Measurements from ENCODE around the gene DSCAML1. TPM values are rescaled to one million over a fixed set of nuclear protein-coding genes. Genes with fewer than 3 reads are reported as not detected.

The DSCAML1 gene
- total and polyA plus RNA-seq, 2 of the 8 experiments (the other 6 are each of a cell fraction or from before 2014, with no cell fraction given) = 0.19 to 0.24 TPM

DNA sequence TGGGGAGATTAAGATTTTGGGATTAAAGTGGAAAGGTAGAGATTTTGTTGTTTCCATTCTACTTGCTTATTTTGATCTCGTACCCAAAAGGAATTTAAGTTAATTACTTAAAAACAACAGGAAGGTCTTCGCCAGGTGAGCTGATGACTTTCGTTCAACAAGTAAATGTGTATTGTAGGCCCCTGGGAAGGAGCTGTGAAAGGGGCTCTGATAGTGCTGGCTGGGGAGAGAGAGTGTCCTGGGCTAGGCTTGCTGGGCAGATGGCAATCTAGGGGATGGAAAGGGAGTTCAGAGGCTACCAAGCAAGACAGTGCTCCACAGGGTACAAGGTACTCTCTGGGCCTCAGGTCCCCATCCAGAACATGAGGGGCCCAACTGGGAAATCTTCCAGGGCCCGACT, 279.9 kb downstream of the DSCAML1 start:
- Histone ChIP-seq H2BK20ac (ENCODE audit: low read length) (no peak overlapping the region), H3K4me3 (ENCODE audit: extremely low read depth in 1 of 4, insufficient read depth in 2 of 4, low read depth in 3 of 4, low read length in 4 of 4) (no peak overlapping the region), H3K23me2 (ENCODE audit: low read depth, low read length) (no peaks in the 10 kb centered on the region; the same call in 1 of the 2 replicates), H2BK5ac (ENCODE audit: low read depth, low read length) (no peak overlapping the region), H3K9ac (replicated peaks in 1 of 4; ENCODE audit: extremely low read depth in 1 of 4, low read depth in 3 of 4, low read length in 3 of 4) (no peak overlapping the region), H4K8ac (ENCODE audit: extremely low read depth, insufficient read depth, low read length) (no peak overlapping the region; the same call in 1 of the 2 replicates), H3K18ac (ENCODE audit: extremely low read depth, low read length) (no peak overlapping the region), H3K79me2 (ENCODE audit: control insufficient read depth in 1 of 2, insufficient read depth in 2 of 2, low read length in 2 of 2) (no peaks in the 10 kb centered on the region), H3K4me2 (ENCODE audit: insufficient read depth in 1 of 2, low read depth in 2 of 2, low read length in 2 of 2) (no peak overlapping the region), H2BK120ac (replicated peaks; ENCODE audit: low read depth, low read length) (no peak overlapping the region), H3K27me3 (replicated peaks in 1 of 4; ENCODE audit: control insufficient read depth in 3 of 4, extremely low read depth in 1 of 4, insufficient read depth in 3 of 4, low read length in 3 of 4) (no peaks in the 10 kb centered on the region), H3K27ac (ENCODE audit: low read depth, low read length) (no peak overlapping the region), H3K36me3 (ENCODE audit: control insufficient read depth in 2 of 4, insufficient read depth in 4 of 4, low read length in 3 of 4) (no peaks in the 10 kb centered on the region), H3K79me1 (ENCODE audit: low read depth, low read length) (no peaks in the 10 kb centered on the region), H3K9me3 (ENCODE audit: insufficient read depth in 2 of 2, low read depth in 1 of 2, low read length in 1 of 2) (no peaks in the 10 kb centered on the region), H2AK5ac (ENCODE audit: low read depth, low read length) (no peak overlapping the region), H2BK12ac (ENCODE audit: low read depth, low read length) (no peak overlapping the region), H4K5ac (ENCODE audit: insufficient read length, low read depth, low read length) (no peak overlapping the region), H4K20me1 (replicated peaks in 1 of 2; ENCODE audit: control insufficient read depth in 1 of 2, insufficient read depth in 2 of 2, low read length in 2 of 2) (no peaks in the 10 kb centered on the region), H2AFZ (ENCODE audit: low read length) (no peak overlapping the region), H3K4ac (replicated peaks; ENCODE audit: insufficient read length, low read depth, low read length) (no peak overlapping the region), H3K56ac (replicated peaks; ENCODE audit: insufficient read length, low read depth, low read length) (no peak overlapping the region), H3K4me1 (replicated peaks in 1 of 4; ENCODE audit: control insufficient read depth in 3 of 4, insufficient read depth in 4 of 4, low read length in 3 of 4) (peaks cover 2 to 13% (median 4%) of the 10 kb centered on the region in 4 experiments; a peak in 6 of 7 replicates), H3K14ac (ENCODE audit: insufficient read length) (no peak overlapping the region), H2BK15ac (ENCODE audit: low read length) (no peak overlapping the region), H4K91ac (replicated peaks; ENCODE audit: insufficient read length, low read length) (no peak overlapping the region), H3K23ac (ENCODE audit: insufficient read length) (no peak overlapping the region)
- 81% methylated on average over 4 of the region's 4 CpGs; no CpG with 5 or more reads in 1 of the 2 experiments for WGBS, 2 experiments (ENCODE audit: extremely low coverage in 1 of 2, insufficient coverage in 1 of 2, insufficient read length in 1 of 2, insufficient replicate concordance in 2 of 2, low coverage in 1 of 2, low lambda C conversion rate in 2 of 2, missing lambda C conversion rate in 1 of 2)
- DNase-seq (ENCODE audit: low read depth in 1 of 2, low spot score in 2 of 2) = no peak
- no peak for FAIRE-seq
- CTCF ChIA-PET (ENCODE audit: partially characterized antibody) = interaction anchor here (1.1 to 1.8 kb wide), 5 partner anchors 14 to 91 kb away, joined by 3 to 8 read pairs (median 7); no protein-coding TSS in a partner anchor
- POLR2A ChIA-PET (ENCODE audit: partially characterized antibody) = no interaction called here
- TF ChIP-seq, protein P1, sequence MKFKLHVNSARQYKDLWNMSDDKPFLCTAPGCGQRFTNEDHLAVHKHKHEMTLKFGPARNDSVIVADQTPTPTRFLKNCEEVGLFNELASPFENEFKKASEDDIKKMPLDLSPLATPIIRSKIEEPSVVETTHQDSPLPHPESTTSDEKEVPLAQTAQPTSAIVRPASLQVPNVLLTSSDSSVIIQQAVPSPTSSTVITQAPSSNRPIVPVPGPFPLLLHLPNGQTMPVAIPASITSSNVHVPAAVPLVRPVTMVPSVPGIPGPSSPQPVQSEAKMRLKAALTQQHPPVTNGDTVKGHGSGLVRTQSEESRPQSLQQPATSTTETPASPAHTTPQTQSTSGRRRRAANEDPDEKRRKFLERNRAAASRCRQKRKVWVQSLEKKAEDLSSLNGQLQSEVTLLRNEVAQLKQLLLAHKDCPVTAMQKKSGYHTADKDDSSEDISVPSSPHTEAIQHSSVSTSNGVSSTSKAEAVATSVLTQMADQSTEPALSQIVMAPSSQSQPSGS (IDR thresholded peaks at IDR 0.05; ENCODE audit: low read length) = no peak
- TF ChIP-seq RFX5 (IDR thresholded peaks at IDR 0.05; ENCODE audit: borderline replicate concordance, low read depth, low read length) (no peak), TCF12 (IDR thresholded peaks at IDR 0.05; ENCODE audit: low read depth, low read length) (no peak), YY1 (IDR thresholded peaks at IDR 0.05; ENCODE audit: low read depth, low read length) (no peak), FOSL1 (IDR thresholded peaks at IDR 0.05; ENCODE audit: insufficient read depth, low read depth, low read length) (no peak), CHD1 (IDR thresholded peaks at IDR 0.05; ENCODE audit: low read depth, low read length) (no peak), JUN (IDR thresholded peaks at IDR 0.05; ENCODE audit: low read depth, low read length) (no peak), KDM1A (IDR thresholded peaks at IDR 0.05; ENCODE audit: borderline replicate concordance, low read length) (no peak)
- TF ChIP-seq, protein P2, sequence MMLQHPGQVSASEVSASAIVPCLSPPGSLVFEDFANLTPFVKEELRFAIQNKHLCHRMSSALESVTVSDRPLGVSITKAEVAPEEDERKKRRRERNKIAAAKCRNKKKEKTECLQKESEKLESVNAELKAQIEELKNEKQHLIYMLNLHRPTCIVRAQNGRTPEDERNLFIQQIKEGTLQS (IDR thresholded peaks at IDR 0.05; ENCODE audit: insufficient read depth, low read depth, low read length) = no peak

Measured in H1 (cell line).